Measurements from ENCODE around the gene ATCAY.

GRCh38 chr19:3975144-3975543, 94.7 kb downstream of the ATCAY start:
- TF ChIP-seq CTCF (IDR thresholded peaks at IDR 0.05) (no peak), POLR2A (IDR thresholded peaks at IDR 0.05) (no peak)

Measured in esophagus squamous epithelium (tissue), 4 donors.